ENCODE results near the gene EIF6. TPM values are rescaled to one million over a fixed set of nuclear protein-coding genes. Genes with fewer than 3 reads are reported as not detected.

EIF6 gene
- total and polyA plus RNA-seq, 9 of the 15 experiments (the other 6 are each of a cell fraction or from before 2014, with no cell fraction given): 165 to 832 (median 229) TPM

DNA sequence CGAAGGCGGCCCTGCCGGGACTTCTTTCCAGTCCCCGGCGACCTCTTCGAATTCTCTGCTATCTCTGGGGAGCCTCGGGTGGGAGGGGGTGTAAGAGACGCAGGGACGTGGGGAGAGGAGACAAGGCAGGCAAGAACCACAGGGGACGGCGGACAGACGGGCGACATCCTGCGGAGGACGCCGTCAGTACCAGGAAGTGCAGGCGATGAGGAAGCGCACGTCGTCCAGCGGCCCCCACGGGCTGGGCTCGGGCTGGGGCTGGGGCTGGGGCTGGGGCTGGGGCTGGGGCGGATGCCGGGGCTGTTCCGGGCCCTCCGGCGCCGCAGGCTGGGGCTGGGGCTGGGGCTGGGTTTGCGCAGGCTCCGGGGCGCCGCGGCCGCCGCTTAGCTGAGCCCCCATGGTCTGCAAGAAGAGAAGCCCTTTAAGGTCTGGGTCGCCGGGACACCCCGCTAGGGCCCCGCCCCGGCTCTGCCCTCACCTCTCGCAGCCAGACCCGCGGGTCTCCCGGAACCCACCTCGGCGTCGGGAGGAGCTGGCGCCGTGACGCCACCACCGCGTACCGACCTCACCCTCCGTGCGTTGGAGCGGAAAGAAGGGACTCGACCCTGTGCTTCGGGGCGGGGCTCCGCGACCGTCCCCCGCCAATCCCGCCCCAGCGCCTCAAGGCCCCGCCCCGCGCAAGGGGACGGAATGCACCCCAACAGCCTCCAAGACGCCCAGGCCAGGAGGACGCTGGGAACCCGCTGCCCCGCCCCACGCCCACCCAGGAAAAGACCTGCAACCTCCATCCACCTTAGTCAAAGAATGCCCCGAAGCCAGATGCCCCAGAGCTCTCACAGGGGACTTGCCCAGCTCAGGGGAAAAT, 6.8 kb downstream of the EIF6 start, which contains the start of gene MMP24OS (continued):
- TF ChIP-seq JUND (IDR thresholded peaks at IDR 0.05; ENCODE audit: borderline replicate concordance, low read depth, low read length) (0 out of 2 replicates have a peak, but pooled peaks have one; percentile 23), JUND (tag; IDR thresholded peaks at IDR 0.05; ENCODE audit: borderline replicate concordance, low read depth, low read length) (no peak; the same call in 2 of the 3 replicates), ZNF212 (CRISPR knock-in tag; IDR thresholded peaks at IDR 0.05) (no peak), POLR2A (conservative IDR thresholded peaks at IDR 0.05) (peak; percentile 85), HNRNPL (IDR thresholded peaks at IDR 0.05; ENCODE audit: low read depth, low read length) (no peak), ZNF184 (CRISPR knock-in tag; IDR thresholded peaks at IDR 0.05) (no peak), ZFP30 (CRISPR knock-in tag; IDR thresholded peaks at IDR 0.05; ENCODE audit: borderline replicate concordance) (no peak), ZNF263 (CRISPR knock-in tag; IDR thresholded peaks at IDR 0.05; ENCODE audit: borderline replicate concordance) (0 out of 2 replicates have a peak, but pooled peaks have one; percentile 32), ZNF165 (CRISPR knock-in tag; IDR thresholded peaks at IDR 0.05; ENCODE audit: borderline replicate concordance) (no peak), ZNF695 (CRISPR knock-in tag; IDR thresholded peaks at IDR 0.05) (no peak), SMARCC2 (IDR thresholded peaks at IDR 0.05; ENCODE audit: low read depth) (no peak), ZNF592 (IDR thresholded peaks at IDR 0.05) (no peak), EGR1 (conservative IDR thresholded peaks at IDR 0.05) (peak; percentile 28; the same call in 1 of the 2 replicates), KHSRP (IDR thresholded peaks at IDR 0.05) (no peak), HIVEP1 (CRISPR knock-in tag; IDR thresholded peaks at IDR 0.05) (no peak), ZNF316 (IDR thresholded peaks at IDR 0.05) (no peak), MXI1 (IDR thresholded peaks at IDR 0.05; ENCODE audit: low read depth, low read length) (no peak; the same call in 1 of the 2 replicates), POLR2AphosphoS2 (IDR thresholded peaks at IDR 0.05; ENCODE audit: low read length) (peak; percentile 95), LCOR (CRISPR knock-in tag; IDR thresholded peaks at IDR 0.05) (no peak), ZNF511 (CRISPR knock-in tag; IDR thresholded peaks at IDR 0.05) (no peak), PURB (CRISPR knock-in tag; IDR thresholded peaks at IDR 0.05; ENCODE audit: low read depth) (no peak), ZC3H11A (IDR thresholded peaks at IDR 0.05; ENCODE audit: low read depth, low read length) (no peak), USF1 (CRISPR knock-in tag; IDR thresholded peaks at IDR 0.05) (no peak), TCFL5 (CRISPR knock-in tag; conservative IDR thresholded peaks at IDR 0.05) (no peak)
- TF ChIP-seq, protein P1, sequence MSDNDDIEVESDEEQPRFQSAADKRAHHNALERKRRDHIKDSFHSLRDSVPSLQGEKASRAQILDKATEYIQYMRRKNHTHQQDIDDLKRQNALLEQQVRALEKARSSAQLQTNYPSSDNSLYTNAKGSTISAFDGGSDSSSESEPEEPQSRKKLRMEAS (CRISPR knock-in tag; IDR thresholded peaks at IDR 0.05): peak; percentile 29

Measured in K562 (cell line).